DND-41 (cell line): Measurements from ENCODE around the gene OR5A1.

Source experiments
- CTCF ChIP-seq: IDR thresholded peaks from 2 replicates; pipeline ENCODE4 v1.5.1; 2012; ENCODE audit warnings: borderline replicate concordance, low read length, moderate library complexity, mild to moderate bottlenecking; ENCODE audit not compliant: poor library complexity, severe bottlenecking; ENCODE audit errors: extremely low read depth
- EZH2 ChIP-seq: IDR thresholded peaks from 3 replicates; pipeline ENCODE4 v1.6.1; 2012; ENCODE audit warnings: borderline replicate concordance, low read depth, mild to moderate bottlenecking, moderate library complexity, low read length, inconsistent platforms; ENCODE audit not compliant: severe bottlenecking

- TF ChIP-seq CTCF, result no peak
- no peak for TF ChIP-seq EZH2
Measured at GRCh38 chr11:59425131-59425530, 11.1 kb upstream of the OR5A1 start.
